Bronchial epithelial cell (primary cell): ENCODE measurements around the gene LSP1. TPM values are rescaled to one million over a fixed set of nuclear protein-coding genes. Genes with fewer than 3 reads are reported as not detected.

Source experiments
- DNase-seq: peaks from one replicate; pipeline ENCODE4 v3.0.0-alpha.2; 2010; ENCODE audit warnings: low read depth
- FAIRE-seq: peaks from 2 replicates; lab custom pipeline; 2011; peaks lifted over from hg19 to GRCh38; lab: Jason Lieb, UNC
- H3K27me3 ChIP-seq: 2 replicates; pipeline ENCODE4 v1.5.1; 2011; ENCODE audit warnings: low read length; ENCODE audit not compliant: control insufficient read depth, insufficient read depth
- H3K36me3 ChIP-seq: 2 replicates; pipeline ENCODE4 v1.5.1; 2011; ENCODE audit warnings: low read length; ENCODE audit not compliant: control insufficient read depth, insufficient read depth
- H3K4me3 ChIP-seq: 2 replicates; pipeline ENCODE4 v1.5.1; 2011; ENCODE audit warnings: mild to moderate bottlenecking, low read depth, low read length, control low read depth
- total RNA-seq: library from RNA; depleted of rRNA; stranded (reverse); fragments of >200 nt; gene quantifications from 2 replicates; pipeline ENCODE4 v1.2.1, GENCODE V29; 2014
- TF ChIP-seq, protein P1 (sequence below): IDR thresholded peaks from 2 replicates; pipeline ENCODE4 v1.5.1; 2011; ENCODE audit warnings: mild to moderate bottlenecking, moderate library complexity, low read length, control low read depth, inconsistent platforms; ENCODE audit not compliant: insufficient read depth, severe bottlenecking

The LSP1 gene
- total RNA-seq, 1 donor from 2014 or later, result 0.26 TPM

DNA sequence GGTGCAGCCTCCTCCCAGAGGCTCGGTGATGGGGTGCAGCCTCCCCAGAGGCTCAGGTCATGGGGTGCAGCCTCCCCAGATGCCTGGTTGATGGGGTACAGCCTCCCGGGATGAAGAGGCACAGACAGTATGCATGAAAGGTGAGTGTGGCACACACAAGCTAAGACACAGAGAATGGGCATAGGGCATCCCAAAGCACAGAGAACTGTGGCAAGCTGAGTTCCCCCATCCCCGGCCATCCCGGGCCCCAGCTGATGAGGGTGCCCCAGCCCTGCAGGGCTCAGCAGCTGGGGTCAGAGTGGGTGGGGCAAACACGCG, 22.9 kb upstream of the LSP1 start:
- Histone ChIP-seq H3K27me3 (no peaks in the 10 kb centered on the region), H3K4me3 (no peak overlapping the region), H3K36me3 (no peaks in the 10 kb centered on the region)
- FAIRE-seq (no peak), DNase-seq (peak; percentile 3)
- TF ChIP-seq, protein P1, sequence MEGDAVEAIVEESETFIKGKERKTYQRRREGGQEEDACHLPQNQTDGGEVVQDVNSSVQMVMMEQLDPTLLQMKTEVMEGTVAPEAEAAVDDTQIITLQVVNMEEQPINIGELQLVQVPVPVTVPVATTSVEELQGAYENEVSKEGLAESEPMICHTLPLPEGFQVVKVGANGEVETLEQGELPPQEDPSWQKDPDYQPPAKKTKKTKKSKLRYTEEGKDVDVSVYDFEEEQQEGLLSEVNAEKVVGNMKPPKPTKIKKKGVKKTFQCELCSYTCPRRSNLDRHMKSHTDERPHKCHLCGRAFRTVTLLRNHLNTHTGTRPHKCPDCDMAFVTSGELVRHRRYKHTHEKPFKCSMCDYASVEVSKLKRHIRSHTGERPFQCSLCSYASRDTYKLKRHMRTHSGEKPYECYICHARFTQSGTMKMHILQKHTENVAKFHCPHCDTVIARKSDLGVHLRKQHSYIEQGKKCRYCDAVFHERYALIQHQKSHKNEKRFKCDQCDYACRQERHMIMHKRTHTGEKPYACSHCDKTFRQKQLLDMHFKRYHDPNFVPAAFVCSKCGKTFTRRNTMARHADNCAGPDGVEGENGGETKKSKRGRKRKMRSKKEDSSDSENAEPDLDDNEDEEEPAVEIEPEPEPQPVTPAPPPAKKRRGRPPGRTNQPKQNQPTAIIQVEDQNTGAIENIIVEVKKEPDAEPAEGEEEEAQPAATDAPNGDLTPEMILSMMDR, result no peak

DNA sequence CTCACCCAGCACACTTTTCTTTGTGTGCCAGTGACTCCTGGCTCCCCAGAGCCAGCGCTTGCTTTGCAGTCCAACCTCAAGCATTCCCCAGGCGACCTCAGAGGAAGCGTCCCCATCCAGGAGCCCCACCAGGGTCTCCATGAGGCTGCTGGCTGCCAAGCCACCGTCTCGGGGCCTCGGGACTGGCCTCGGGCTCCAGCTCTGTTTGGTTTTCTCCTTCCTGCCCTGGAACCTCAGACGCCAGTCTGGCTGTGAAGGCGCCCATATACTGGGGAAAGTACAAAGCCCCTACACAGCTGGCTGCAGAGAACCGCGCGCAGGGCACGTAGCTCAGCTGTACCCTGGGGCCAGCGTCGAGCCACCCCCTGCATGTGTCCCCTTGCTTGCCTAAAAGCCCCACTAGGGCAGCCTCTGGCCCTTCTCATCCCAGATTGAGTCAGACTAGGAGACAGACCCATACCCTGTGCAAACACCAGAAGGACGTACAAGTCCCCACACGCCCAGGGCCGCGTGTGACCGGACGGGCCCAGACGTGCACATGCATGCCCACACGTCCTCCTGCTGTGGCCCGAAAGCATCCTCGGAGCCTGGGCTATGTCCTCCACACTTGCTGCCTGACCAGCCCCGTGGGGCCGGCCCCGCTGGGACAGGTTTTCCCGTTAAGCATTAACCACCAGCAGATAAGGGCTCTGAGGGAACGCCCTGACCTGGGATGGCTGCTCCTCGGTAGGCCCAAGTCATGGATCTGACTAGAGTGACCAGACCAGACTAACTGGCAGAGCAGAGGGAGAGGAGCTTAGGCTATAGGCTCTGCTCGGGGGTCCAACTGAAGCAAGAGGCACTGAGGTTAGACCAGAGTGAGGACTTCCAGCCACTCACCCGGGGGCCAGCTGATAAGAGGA, 22.3 kb upstream of the LSP1 start:
- TF ChIP-seq, protein P1, result no peak
- Histone ChIP-seq H3K36me3 (no peaks in the 10 kb centered on the region), H3K27me3 (no peaks in the 10 kb centered on the region), H3K4me3 (no peak overlapping the region)
- DNase-seq (peak; percentile 96), FAIRE-seq (peak; percentile 86)

DNA sequence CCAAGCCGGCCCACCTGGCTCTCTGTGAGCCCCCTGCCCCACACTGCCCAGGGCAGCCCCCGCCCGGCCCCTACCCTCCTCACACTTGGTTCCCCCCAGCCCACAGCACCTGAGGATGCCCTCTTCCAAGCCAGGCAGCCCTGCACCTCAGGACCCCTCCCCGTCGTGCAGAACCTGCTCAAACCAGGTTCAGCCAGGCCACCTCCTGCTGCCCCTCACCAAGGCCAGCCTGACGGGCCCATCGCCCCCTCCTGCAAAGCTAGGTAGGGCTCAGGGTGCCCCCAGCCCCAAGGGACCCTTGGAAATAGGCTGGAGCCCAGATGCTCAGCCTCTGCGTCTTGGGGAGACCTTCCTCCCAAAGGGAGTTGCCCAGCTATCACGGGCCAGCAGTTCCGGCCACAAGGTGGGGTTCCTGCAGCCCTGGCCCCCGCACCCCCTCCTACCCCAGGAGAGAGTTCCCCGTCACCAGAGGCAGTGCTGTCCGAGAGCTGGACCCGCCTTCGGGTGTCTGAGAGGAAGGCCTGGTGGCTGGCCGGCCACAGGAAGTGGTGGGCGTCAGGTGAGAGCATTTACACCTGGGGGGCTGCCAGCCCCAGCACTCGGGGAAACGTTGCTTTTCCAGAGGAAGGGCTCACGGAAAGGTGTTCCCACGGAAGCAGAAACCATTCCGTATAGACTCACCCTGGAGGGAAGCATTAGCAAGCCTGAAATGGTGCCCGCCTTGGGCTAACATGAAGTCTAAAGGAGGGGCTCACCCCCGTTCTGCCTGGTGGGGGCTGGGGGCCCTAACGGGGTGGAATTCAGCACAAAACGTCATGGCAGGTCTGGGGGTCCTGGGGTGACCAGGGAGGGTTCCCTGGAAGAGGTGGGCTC, 21.3 kb upstream of the LSP1 start:
- no peak for FAIRE-seq
- H3K36me3 ChIP-seq, result no peaks in the 10 kb centered on the region
- TF ChIP-seq, protein P1, result no peak
- no peak overlapping the region for H3K4me3 ChIP-seq
- no peaks in the 10 kb centered on the region for H3K27me3 ChIP-seq
- no peak for DNase-seq

GRCh38 chr11:1832211-1832919, 20.5 kb upstream of the LSP1 start:
- TF ChIP-seq, protein P1, result peak; percentile 96
- Histone ChIP-seq H3K4me3 (peak overlapping the region; percentile 3), H3K36me3 (no peaks in the 10 kb centered on the region), H3K27me3 (no peaks in the 10 kb centered on the region)
- no peak for FAIRE-seq
- no peak for DNase-seq

GRCh38 chr11:1832920-1833295, 20.0 kb upstream of the LSP1 start:
- TF ChIP-seq, protein P1, result no peak
- Histone ChIP-seq H3K4me3 (no peak overlapping the region), H3K27me3 (no peaks in the 10 kb centered on the region), H3K36me3 (no peaks in the 10 kb centered on the region)
- DNase-seq, result no peak
- FAIRE-seq, result no peak
